Neural progenitor cell (in vitro differentiated cells): ENCODE measurements around the gene SMARCC2.

ENCODE experiments used
- CTCF ChIP-seq: fragments of 200-600 bp; sonication (generic); IDR thresholded peaks from 2 replicates; pipeline ENCODE4 v1.5.1; 2017; ENCODE audit warnings: antibody characterized with exemption, mild to moderate bottlenecking
- EZH2 ChIP-seq: fragments of 200-600 bp; sonication (generic); IDR thresholded peaks from 2 replicates; pipeline ENCODE4 v1.6.1; 2017; ENCODE audit warnings: antibody characterized with exemption, mild to moderate bottlenecking, moderate library complexity
- EZH2phosphoT487 ChIP-seq: fragments of 200-600 bp; sonication (generic); IDR thresholded peaks from 2 replicates; pipeline ENCODE4 v1.6.1; 2017; ENCODE audit warnings: antibody characterized with exemption

GRCh38 chr12:56137853-56138571 lies 51.3 kb downstream of the SMARCC2 start:
- TF ChIP-seq CTCF (no peak), EZH2 (no peak), EZH2phosphoT487 (no peak)
